Prostate gland (tissue), 2 donors: ENCODE data around the gene HSDL2. TPM values are rescaled to one million over a fixed set of nuclear protein-coding genes. Genes with fewer than 3 reads are reported as not detected.

Experiments
- DNase-seq: peaks from one replicate; pipeline ENCODE4 v3.0.0-alpha.2; 2019; ENCODE audit warnings: low spot score
- H3K27ac ChIP-seq, 2 donors: fragments of 200-600 bp; sonication (generic); 2 replicates each; pipeline ENCODE4 v1.5.1; 2017 to 2019
- H3K27me3 ChIP-seq: fragments of 200-600 bp; sonication (generic); replicated peaks from 2 replicates; pipeline ENCODE4 v1.5.1; 2019; ENCODE audit not compliant: insufficient read depth
- H3K36me3 ChIP-seq, 2 donors: fragments of 200-600 bp; sonication (generic); 1 replicate in 1 of 2; 2 replicates in 1 of 2; pipeline versions ENCODE4 v1.5.1 to v1.8.1; 2017 to 2019
- H3K4me1 ChIP-seq: fragments of 200-600 bp; sonication (generic); replicated peaks from 2 replicates; pipeline ENCODE4 v1.5.1; 2019
- H3K4me3 ChIP-seq, 2 donors: fragments of 200-600 bp; sonication (generic); 2 replicates each; pipeline ENCODE4 v1.5.1; 2017 to 2019
- H3K9me3 ChIP-seq: fragments of 200-600 bp; sonication (generic); 2 replicates; pipeline ENCODE4 v1.5.1; 2017
- CTCF ChIP-seq, 4 experiments: fragments of 200-600 bp in 2 of 4; fragments of 450-650 bp in 2 of 4; sonication (generic) in 2 of 4; IDR thresholded peaks; 1 replicate in 3 of 4; 2 replicates in 1 of 4; pipeline ENCODE4 v1.5.1; 2016 to 2019; ENCODE audit warnings: antibody characterized with exemption in 4 of 4, mild to moderate bottlenecking in 2 of 4, moderate library complexity in 2 of 4
- POLR2A ChIP-seq: fragments of 450-650 bp; IDR thresholded peaks from one replicate; pipeline ENCODE4 v1.6.1; 2016; ENCODE audit warnings: antibody characterized with exemption, mild to moderate bottlenecking
- POLR2AphosphoS5 ChIP-seq: sonication (generic); formaldehyde crosslinking; IDR thresholded peaks from one replicate; pipeline ENCODE4 v1.6.1; 2017; ENCODE audit warnings: antibody characterized with exemption
- WGBS: methylation state at CpG from one replicate; pipeline ENCODE4 v1.1.5; 2018; 5-methylcytosine and 5-hydroxymethylcytosine counted together
- intact Hi-C: fragments of 100-400 bp; cut with DNase I; formaldehyde crosslinking; loops from one replicate; pipeline ENCODE4 v1.14.2; 2022
- total RNA-seq, 2 donors: library from RNA; depleted of rRNA; stranded (reverse); fragments of >200 nt; gene quantifications; one replicate each; pipeline ENCODE4 v1.1.0, GENCODE V29; 2016

Gene HSDL2
- total RNA-seq, 2 donors from 2014 or later: 22.2 to 25.2 TPM

- intact Hi-C loops: loop anchor here (2.0 to 10.0 kb wide), 6 partner anchors 49 to 482 kb away; partner anchors contain the start of genes HSDL2, INIP and UGCG
- Histone ChIP-seq H3K27ac (peak within 1 kb of the TSS; percentile 97 to 100), H3K4me3 (peak within 1 kb of the TSS; percentile 99), H3K4me1 (no peaks in the 10 kb centered on the region), H3K27me3 (no peaks in the 10 kb centered on the region), H3K36me3 (no peaks in the 10 kb centered on the region), H3K9me3 (no peaks in the 10 kb centered on the region)
- DNase-seq: peak; percentile 78
- TF ChIP-seq CTCF (IDR thresholded peaks at IDR 0.05) (peak in 1 of 4 experiments; percentile 23), POLR2A (peak; percentile 85), POLR2AphosphoS5 (peak; percentile 45)
- WGBS: under 1% methylated on average over 71 of the region's 90 CpGs
Measured at GRCh38 chr9:112332977-112333638, 46.8 kb upstream of the HSDL2 start, which contains the start of gene PTBP3. Gene PTBP3 (minus strand): TSS chr9:112333619. CDS start chr9:112297865, 35,754 bp downstream.

- Histone ChIP-seq H3K36me3 (no peaks in the 10 kb centered on the region), H3K4me1 (no peaks in the 10 kb centered on the region), H3K4me3 (peak overlapping the region; percentile 99), H3K27me3 (no peaks in the 10 kb centered on the region), H3K9me3 (no peaks in the 10 kb centered on the region), H3K27ac (peak overlapping the region; percentile 97 to 100)
- WGBS: under 1% methylated on average over 53 of the region's 72 CpGs
- no peak for TF ChIP-seq POLR2A
- TF ChIP-seq POLR2AphosphoS5: peak; percentile 12
- TF ChIP-seq CTCF (IDR thresholded peaks at IDR 0.05): peak; percentile 62 to 81 (median 68)
- intact Hi-C loops: loop anchor here (2.0 to 10.0 kb wide), 6 partner anchors 48 to 481 kb away; partner anchors contain the start of genes HSDL2, INIP and UGCG
- DNase-seq: peak; percentile 94
Measured at GRCh38 chr9:112333639-112334431, 46.1 kb upstream of the HSDL2 start.

GRCh38 chr9:112334432-112334841, 45.5 kb upstream of the HSDL2 start:
- intact Hi-C loops: loop anchor here (5.0 to 10.0 kb wide), 5 partner anchors 48 to 480 kb away; partner anchors contain the start of genes HSDL2 and INIP
- Histone ChIP-seq H3K27ac (peak overlapping the region; percentile 87 to 97), H3K9me3 (no peaks in the 10 kb centered on the region), H3K27me3 (no peaks in the 10 kb centered on the region), H3K36me3 (no peaks in the 10 kb centered on the region), H3K4me1 (no peaks in the 10 kb centered on the region), H3K4me3 (peak overlapping the region; percentile 99)
- DNase-seq: peak; percentile 21
- TF ChIP-seq CTCF (IDR thresholded peaks at IDR 0.05) (no peak), POLR2AphosphoS5 (no peak), POLR2A (no peak)
- 16% methylated on average over 8 of the region's 8 CpGs for WGBS

GRCh38 chr9:112337547-112337946, 42.4 kb upstream of the HSDL2 start:
- WGBS: 40% methylated on average over 1 of the region's 1 CpG
- DNase-seq: no peak
- no peaks in the 10 kb centered on the region for H3K36me3 ChIP-seq
- no peak for TF ChIP-seq CTCF (IDR thresholded peaks at IDR 0.05)
- TF ChIP-seq POLR2A: no peak
- TF ChIP-seq POLR2AphosphoS5: no peak
- H3K4me1 ChIP-seq: no peaks in the 10 kb centered on the region
- no peak overlapping the region for H3K27ac ChIP-seq
- H3K4me3 ChIP-seq: no peak overlapping the region
- H3K27me3 ChIP-seq: no peaks in the 10 kb centered on the region
- no peaks in the 10 kb centered on the region for H3K9me3 ChIP-seq
- intact Hi-C loops: loop anchor here (10.0 kb wide), 2 partner anchors 377 to 477 kb away; partner anchors contain the start of gene INIP
